ENCODE results near the gene CNEP1R1. TPM values are rescaled to one million over a fixed set of nuclear protein-coding genes. Genes with fewer than 3 reads are reported as not detected.

Gene CNEP1R1
- total RNA-seq, 1 experiment from 2014 or later: 13.8 TPM

DNA sequence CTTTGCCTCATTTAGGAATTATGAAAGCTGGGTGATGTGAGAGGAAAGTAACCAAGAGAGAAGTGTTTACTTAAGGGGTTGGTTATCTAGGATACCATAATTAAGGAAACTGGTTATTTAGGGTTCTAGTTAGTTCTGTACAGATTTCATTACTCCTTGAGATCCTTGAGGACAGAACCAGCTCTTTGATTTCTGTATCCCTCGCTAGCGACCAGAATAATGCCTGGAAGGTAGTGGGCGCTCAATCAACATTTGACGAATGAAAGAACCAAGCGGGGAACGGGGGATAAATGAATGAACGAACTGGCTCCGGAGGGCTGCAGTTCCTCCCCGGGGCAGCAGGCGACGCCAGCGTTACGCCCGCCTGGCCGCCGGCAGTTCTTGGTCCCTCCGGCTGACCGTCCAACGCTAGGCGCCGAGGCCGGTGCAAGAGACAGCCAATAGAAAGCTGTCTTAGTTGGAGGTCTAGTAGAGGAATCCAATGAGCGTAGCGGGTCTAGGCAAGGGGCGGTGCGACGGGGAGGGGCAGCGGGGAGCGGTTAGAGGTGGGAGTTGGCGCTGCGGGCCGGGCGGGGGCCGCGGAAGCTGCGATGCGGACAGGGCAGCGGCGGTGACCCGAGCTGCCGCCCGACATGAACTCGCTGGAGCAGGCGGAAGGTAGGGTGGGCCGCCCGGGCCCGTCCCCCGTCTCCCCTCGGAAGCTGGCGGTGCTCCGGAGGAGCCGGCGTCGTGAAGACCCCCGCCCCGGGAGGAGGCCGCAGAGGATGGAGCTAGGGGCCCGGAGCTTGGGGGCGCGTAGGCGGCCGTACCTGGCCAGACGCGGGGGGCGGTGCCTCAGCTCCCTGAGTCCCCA lies at the start of gene CNEP1R1 (continued):
- TF ChIP-seq ZNF416 (CRISPR knock-in tag; IDR thresholded peaks at IDR 0.05): no peak
- TF ChIP-seq SMAD4 (CRISPR knock-in tag; IDR thresholded peaks at IDR 0.05): no peak
- peak; percentile 73 for TF ChIP-seq FOXK1 (CRISPR knock-in tag; IDR thresholded peaks at IDR 0.05)
- peak; percentile 69; the same call in 1 of the 2 replicates for TF ChIP-seq FOXP1 (CRISPR knock-in tag; IDR thresholded peaks at IDR 0.05; ENCODE audit: borderline replicate concordance)
- TF ChIP-seq CREB1 (CRISPR knock-in tag; IDR thresholded peaks at IDR 0.05): 0 out of 2 replicates have a peak, but pooled peaks have one; percentile 19
- TF ChIP-seq, protein P1, sequence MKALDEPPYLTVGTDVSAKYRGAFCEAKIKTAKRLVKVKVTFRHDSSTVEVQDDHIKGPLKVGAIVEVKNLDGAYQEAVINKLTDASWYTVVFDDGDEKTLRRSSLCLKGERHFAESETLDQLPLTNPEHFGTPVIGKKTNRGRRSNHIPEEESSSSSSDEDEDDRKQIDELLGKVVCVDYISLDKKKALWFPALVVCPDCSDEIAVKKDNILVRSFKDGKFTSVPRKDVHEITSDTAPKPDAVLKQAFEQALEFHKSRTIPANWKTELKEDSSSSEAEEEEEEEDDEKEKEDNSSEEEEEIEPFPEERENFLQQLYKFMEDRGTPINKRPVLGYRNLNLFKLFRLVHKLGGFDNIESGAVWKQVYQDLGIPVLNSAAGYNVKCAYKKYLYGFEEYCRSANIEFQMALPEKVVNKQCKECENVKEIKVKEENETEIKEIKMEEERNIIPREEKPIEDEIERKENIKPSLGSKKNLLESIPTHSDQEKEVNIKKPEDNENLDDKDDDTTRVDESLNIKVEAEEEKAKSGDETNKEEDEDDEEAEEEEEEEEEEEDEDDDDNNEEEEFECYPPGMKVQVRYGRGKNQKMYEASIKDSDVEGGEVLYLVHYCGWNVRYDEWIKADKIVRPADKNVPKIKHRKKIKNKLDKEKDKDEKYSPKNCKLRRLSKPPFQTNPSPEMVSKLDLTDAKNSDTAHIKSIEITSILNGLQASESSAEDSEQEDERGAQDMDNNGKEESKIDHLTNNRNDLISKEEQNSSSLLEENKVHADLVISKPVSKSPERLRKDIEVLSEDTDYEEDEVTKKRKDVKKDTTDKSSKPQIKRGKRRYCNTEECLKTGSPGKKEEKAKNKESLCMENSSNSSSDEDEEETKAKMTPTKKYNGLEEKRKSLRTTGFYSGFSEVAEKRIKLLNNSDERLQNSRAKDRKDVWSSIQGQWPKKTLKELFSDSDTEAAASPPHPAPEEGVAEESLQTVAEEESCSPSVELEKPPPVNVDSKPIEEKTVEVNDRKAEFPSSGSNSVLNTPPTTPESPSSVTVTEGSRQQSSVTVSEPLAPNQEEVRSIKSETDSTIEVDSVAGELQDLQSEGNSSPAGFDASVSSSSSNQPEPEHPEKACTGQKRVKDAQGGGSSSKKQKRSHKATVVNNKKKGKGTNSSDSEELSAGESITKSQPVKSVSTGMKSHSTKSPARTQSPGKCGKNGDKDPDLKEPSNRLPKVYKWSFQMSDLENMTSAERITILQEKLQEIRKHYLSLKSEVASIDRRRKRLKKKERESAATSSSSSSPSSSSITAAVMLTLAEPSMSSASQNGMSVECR (CRISPR knock-in tag; IDR thresholded peaks at IDR 0.05; ENCODE audit: borderline replicate concordance): peak; percentile 36; the same call in 1 of the 2 replicates
- TF ChIP-seq, protein P2, sequence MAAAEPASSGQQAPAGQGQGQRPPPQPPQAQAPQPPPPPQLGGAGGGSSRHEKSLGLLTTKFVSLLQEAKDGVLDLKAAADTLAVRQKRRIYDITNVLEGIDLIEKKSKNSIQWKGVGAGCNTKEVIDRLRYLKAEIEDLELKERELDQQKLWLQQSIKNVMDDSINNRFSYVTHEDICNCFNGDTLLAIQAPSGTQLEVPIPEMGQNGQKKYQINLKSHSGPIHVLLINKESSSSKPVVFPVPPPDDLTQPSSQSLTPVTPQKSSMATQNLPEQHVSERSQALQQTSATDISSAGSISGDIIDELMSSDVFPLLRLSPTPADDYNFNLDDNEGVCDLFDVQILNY (CRISPR knock-in tag; IDR thresholded peaks at IDR 0.05): peak; percentile 59; the same call in 1 of the 2 replicates
- TF ChIP-seq, protein P3, sequence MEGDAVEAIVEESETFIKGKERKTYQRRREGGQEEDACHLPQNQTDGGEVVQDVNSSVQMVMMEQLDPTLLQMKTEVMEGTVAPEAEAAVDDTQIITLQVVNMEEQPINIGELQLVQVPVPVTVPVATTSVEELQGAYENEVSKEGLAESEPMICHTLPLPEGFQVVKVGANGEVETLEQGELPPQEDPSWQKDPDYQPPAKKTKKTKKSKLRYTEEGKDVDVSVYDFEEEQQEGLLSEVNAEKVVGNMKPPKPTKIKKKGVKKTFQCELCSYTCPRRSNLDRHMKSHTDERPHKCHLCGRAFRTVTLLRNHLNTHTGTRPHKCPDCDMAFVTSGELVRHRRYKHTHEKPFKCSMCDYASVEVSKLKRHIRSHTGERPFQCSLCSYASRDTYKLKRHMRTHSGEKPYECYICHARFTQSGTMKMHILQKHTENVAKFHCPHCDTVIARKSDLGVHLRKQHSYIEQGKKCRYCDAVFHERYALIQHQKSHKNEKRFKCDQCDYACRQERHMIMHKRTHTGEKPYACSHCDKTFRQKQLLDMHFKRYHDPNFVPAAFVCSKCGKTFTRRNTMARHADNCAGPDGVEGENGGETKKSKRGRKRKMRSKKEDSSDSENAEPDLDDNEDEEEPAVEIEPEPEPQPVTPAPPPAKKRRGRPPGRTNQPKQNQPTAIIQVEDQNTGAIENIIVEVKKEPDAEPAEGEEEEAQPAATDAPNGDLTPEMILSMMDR (IDR thresholded peaks at IDR 0.05): peak; percentile 92
- TF ChIP-seq TP53 (CRISPR knock-in tag; IDR thresholded peaks at IDR 0.05): no peak
- TF ChIP-seq, protein P4, sequence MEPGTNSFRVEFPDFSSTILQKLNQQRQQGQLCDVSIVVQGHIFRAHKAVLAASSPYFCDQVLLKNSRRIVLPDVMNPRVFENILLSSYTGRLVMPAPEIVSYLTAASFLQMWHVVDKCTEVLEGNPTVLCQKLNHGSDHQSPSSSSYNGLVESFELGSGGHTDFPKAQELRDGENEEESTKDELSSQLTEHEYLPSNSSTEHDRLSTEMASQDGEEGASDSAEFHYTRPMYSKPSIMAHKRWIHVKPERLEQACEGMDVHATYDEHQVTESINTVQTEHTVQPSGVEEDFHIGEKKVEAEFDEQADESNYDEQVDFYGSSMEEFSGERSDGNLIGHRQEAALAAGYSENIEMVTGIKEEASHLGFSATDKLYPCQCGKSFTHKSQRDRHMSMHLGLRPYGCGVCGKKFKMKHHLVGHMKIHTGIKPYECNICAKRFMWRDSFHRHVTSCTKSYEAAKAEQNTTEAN (CRISPR knock-in tag; IDR thresholded peaks at IDR 0.05): peak; percentile 72; the same call in 1 of the 2 replicates
- peak; percentile 59; the same call in 1 of the 2 replicates for TF ChIP-seq CREM (CRISPR knock-in tag; IDR thresholded peaks at IDR 0.05)
- no peak for TF ChIP-seq RORB (CRISPR knock-in tag; IDR thresholded peaks at IDR 0.05)
- TF ChIP-seq SP1 (CRISPR knock-in tag; conservative IDR thresholded peaks at IDR 0.05): peak; percentile 100
- TF ChIP-seq NR3C1 (CRISPR knock-in tag; conservative IDR thresholded peaks at IDR 0.05; ENCODE audit: low read depth): no peak
- no peak for TF ChIP-seq JAZF1 (CRISPR knock-in tag; IDR thresholded peaks at IDR 0.05)

DNA sequence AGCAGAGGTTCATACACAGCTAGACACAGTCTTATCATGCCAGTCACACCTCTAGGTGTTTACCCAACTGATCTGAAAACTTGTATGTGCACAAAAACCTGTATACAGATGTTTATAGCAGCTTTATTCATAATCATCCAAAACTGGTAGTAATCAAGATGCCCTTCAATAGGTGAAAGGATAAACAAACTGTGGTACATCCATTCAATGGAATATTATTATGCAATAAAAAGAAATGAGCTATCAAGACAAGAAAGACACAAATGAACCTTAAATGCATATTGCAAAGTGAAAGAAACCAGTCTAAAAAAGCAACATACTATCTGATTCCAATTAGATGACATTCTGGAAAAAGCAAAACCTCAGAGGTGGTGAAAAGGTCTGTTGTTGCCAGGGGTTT lies 47.6 kb upstream of the CNEP1R1 start:
- H3K27ac Mint-ChIP-seq: no peak overlapping the region
- no peak overlapping the region for H3K4me3 Mint-ChIP-seq
- ATAC-seq (no peak), DNase-seq (ENCODE audit: low spot score) (no peak)
- CTCF ChIA-PET: no interaction called here
- no peaks in the 10 kb centered on the region; the same call in 1 of the 2 replicates for H3K27me3 Mint-ChIP-seq (ENCODE audit: low read depth)
- no peaks in the 10 kb centered on the region for H3K4me1 Mint-ChIP-seq
- H3K9me3 Mint-ChIP-seq: peaks cover 8% of the 10 kb centered on the region
- POLR2A ChIA-PET: no interaction called here
- no peaks in the 10 kb centered on the region for H3K36me3 Mint-ChIP-seq
- no peak for TF ChIP-seq NFYB (CRISPR knock-in tag; conservative IDR thresholded peaks at IDR 0.05; ENCODE audit: low read depth)
- TF ChIP-seq, protein P5, sequence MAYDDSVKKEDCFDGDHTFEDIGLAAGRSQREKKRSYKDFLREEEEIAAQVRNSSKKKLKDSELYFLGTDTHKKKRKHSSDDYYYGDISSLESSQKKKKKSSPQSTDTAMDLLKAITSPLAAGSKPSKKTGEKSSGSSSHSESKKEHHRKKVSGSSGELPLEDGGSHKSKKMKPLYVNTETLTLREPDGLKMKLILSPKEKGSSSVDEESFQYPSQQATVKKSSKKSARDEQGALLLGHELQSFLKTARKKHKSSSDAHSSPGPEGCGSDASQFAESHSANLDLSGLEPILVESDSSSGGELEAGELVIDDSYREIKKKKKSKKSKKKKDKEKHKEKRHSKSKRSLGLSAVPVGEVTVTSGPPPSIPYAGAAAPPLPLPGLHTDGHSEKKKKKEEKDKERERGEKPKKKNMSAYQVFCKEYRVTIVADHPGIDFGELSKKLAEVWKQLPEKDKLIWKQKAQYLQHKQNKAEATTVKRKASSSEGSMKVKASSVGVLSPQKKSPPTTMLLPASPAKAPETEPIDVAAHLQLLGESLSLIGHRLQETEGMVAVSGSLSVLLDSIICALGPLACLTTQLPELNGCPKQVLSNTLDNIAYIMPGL (CRISPR knock-in tag; IDR thresholded peaks at IDR 0.05): no peak
- TF ChIP-seq ZNF263 (CRISPR knock-in tag; IDR thresholded peaks at IDR 0.05; ENCODE audit: low read depth): no peak
- no peak for TF ChIP-seq CREB1 (CRISPR knock-in tag; IDR thresholded peaks at IDR 0.05)
- TF ChIP-seq, protein P6, sequence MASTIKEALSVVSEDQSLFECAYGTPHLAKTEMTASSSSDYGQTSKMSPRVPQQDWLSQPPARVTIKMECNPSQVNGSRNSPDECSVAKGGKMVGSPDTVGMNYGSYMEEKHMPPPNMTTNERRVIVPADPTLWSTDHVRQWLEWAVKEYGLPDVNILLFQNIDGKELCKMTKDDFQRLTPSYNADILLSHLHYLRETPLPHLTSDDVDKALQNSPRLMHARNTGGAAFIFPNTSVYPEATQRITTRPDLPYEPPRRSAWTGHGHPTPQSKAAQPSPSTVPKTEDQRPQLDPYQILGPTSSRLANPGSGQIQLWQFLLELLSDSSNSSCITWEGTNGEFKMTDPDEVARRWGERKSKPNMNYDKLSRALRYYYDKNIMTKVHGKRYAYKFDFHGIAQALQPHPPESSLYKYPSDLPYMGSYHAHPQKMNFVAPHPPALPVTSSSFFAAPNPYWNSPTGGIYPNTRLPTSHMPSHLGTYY (CRISPR knock-in tag; IDR thresholded peaks at IDR 0.05): no peak

Data from WTC11 (cell line).